Chondrocyte (in vitro differentiated cells): ENCODE results near the gene SEMA5A. TPM values are rescaled to one million over a fixed set of nuclear protein-coding genes. Genes with fewer than 3 reads are reported as not detected.
A peak's percentile ranks its signal among the peaks of the same experiment; 100 is the strongest.

ENCODE experiments used
- DNase-seq: peaks from one replicate; pipeline ENCODE4 v3.0.0; 2021; ENCODE audit warnings: mixed read lengths, low spot score
- H3K27ac Mint-ChIP-seq: one replicate; pipeline ENCODE4 v1.8.0; 2021; ENCODE audit warnings: mild to moderate bottlenecking, moderate library complexity, mixed read lengths; ENCODE audit not compliant: unreplicated experiment
- H3K27me3 Mint-ChIP-seq: 2 replicates; pipeline ENCODE4 v1.8.0; 2021; ENCODE audit warnings: low read depth, mixed read lengths
- H3K36me3 Mint-ChIP-seq: 2 replicates; pipeline ENCODE4 v1.8.0; 2021; ENCODE audit warnings: low read depth, mixed read lengths
- H3K4me1 Mint-ChIP-seq: 2 replicates; pipeline ENCODE4 v1.8.0; 2021; ENCODE audit warnings: low read depth, mild to moderate bottlenecking, mixed read lengths
- H3K4me3 Mint-ChIP-seq: one replicate; pipeline ENCODE4 v1.8.0; 2021; ENCODE audit warnings: mild to moderate bottlenecking, moderate library complexity, mixed read lengths; ENCODE audit not compliant: unreplicated experiment
- H3K9me3 Mint-ChIP-seq: 2 replicates; pipeline ENCODE4 v1.8.0; 2021; ENCODE audit warnings: low read depth, mixed read lengths
- total RNA-seq: library from RNA; stranded (reverse); gene quantifications from 3 replicates; pipeline ENCODE4 v1.2.1, GENCODE V29; 2021
- TF ChIP-seq, protein P1 (sequence below): fragments of 200-600 bp; sonication (generic); IDR thresholded peaks from 2 replicates; pipeline ENCODE4 v1.5.0; 2021; ENCODE audit warnings: antibody characterized with exemption, mild to moderate bottlenecking, moderate library complexity

The SEMA5A gene
- total RNA-seq, 1 donor from 2014 or later = 249 TPM

DNA sequence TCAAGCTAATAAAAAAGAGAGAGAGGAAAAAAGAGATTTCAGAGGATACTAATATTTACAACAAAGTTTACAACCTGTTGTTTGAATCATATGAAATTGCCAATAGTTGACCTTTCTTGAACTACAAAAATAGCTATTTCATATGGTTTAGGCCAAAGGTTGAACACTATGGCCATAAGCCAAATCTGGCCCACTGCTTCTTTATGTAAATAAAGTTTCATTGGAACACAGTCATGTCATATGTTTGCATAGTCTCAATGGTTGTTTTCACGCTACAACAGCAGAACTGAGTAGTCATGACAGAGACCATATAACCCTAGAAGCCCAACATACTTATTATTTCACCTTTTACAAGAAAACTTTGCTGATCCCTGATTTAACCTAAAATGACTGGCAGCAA lies 20.9 kb downstream of the SEMA5A start:
- H3K4me3 Mint-ChIP-seq = no peak overlapping the region
- TF ChIP-seq, protein P1, sequence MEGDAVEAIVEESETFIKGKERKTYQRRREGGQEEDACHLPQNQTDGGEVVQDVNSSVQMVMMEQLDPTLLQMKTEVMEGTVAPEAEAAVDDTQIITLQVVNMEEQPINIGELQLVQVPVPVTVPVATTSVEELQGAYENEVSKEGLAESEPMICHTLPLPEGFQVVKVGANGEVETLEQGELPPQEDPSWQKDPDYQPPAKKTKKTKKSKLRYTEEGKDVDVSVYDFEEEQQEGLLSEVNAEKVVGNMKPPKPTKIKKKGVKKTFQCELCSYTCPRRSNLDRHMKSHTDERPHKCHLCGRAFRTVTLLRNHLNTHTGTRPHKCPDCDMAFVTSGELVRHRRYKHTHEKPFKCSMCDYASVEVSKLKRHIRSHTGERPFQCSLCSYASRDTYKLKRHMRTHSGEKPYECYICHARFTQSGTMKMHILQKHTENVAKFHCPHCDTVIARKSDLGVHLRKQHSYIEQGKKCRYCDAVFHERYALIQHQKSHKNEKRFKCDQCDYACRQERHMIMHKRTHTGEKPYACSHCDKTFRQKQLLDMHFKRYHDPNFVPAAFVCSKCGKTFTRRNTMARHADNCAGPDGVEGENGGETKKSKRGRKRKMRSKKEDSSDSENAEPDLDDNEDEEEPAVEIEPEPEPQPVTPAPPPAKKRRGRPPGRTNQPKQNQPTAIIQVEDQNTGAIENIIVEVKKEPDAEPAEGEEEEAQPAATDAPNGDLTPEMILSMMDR = no peak
- H3K9me3 Mint-ChIP-seq = no peaks in the 10 kb centered on the region
- H3K27ac Mint-ChIP-seq = no peak overlapping the region
- no peak for DNase-seq
- H3K4me1 Mint-ChIP-seq = peaks cover 35% of the 10 kb centered on the region
- H3K27me3 Mint-ChIP-seq = no peaks in the 10 kb centered on the region
- peaks cover 17% of the 10 kb centered on the region for H3K36me3 Mint-ChIP-seq

DNA sequence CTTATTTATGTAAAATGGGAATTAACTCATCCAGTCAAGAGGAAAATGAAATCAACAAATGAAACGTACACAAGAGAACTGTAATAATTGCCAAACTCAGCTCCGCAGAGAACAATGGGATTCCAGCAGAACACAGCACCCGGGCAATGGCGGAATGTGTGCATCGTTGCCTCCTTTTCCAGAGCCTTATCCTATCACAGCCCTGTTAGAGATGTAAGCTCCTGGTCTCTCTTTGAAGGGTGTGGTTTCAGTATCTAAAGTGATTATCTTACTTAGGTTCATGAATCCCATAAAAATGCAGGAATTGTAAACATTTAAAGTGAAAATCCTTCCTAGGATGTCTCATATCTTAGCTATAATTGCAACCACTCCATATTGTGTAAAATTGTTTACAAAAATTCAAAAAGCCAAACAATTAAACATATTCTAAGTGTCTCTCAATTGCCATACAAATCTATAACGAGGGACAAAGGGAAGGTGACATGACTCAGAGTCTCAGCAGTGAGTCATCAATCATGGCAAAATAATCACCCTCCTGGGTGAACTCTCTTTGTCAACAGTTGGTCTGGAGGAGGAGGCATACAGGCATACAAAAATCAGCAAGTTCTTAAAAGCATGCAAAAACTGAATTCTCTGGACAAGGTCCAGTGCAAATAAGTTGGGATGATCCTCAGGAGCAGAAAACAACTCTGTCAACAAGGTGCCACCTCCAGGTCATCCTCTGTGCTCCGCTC lies 22.6 kb downstream of the SEMA5A start:
- H3K27me3 Mint-ChIP-seq = no peaks in the 10 kb centered on the region
- no peak for DNase-seq
- no peak overlapping the region for H3K27ac Mint-ChIP-seq

DNA sequence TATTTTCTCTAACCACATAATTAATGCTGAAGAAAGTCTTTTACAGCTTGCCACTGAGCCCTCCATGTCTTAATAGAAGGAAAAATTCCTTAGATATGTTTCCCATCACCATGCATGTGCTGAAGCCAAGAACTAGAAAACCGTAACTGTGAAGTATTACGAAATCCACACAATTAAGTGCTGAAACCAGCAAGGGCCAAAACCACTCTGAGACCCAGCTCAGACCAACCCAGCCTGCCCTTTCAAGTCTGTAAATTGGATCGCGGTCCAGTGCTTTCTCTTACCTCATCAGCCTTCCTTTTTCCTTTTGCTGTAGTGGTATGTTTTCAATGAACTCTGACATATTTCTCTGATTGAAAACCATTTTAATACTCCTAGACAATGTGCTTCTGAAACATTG lies 26.3 kb downstream of the SEMA5A start:
- peaks cover 18% of the 10 kb centered on the region for H3K36me3 Mint-ChIP-seq
- no peaks in the 10 kb centered on the region for H3K27me3 Mint-ChIP-seq
- peaks cover 46% of the 10 kb centered on the region for H3K4me1 Mint-ChIP-seq
- H3K4me3 Mint-ChIP-seq = no peak overlapping the region
- no peak for DNase-seq
- no peaks in the 10 kb centered on the region for H3K9me3 Mint-ChIP-seq
- TF ChIP-seq, protein P1 = no peak
- no peak overlapping the region for H3K27ac Mint-ChIP-seq

More for the DNA sequence above, 22.6 kb downstream of the SEMA5A start:
- H3K4me3 Mint-ChIP-seq = no peak overlapping the region
- peaks cover 51% of the 10 kb centered on the region for H3K4me1 Mint-ChIP-seq
- peaks cover 15% of the 10 kb centered on the region for H3K36me3 Mint-ChIP-seq
- TF ChIP-seq, protein P1 = no peak
- no peaks in the 10 kb centered on the region for H3K9me3 Mint-ChIP-seq

DNA sequence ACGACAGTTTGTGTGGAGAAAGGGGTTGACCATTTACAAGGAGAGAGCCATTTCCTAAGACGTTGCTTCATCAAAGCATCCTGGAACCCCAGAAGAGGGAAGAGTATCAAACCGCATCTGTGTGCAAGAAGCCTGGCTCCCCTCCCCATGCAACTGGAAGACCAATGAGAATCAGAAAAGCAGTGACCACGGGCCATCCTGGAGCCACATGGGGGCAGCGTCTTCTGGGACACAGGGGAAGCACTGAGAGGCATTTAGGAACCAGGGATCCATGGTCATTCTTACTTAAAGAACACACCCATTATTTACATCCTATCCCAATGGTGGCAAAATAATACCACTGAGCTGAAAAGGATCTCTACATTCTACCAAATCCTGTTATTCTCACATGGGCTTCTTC lies 29.3 kb downstream of the SEMA5A start:
- Mint-ChIP-seq H3K9me3 (no peaks in the 10 kb centered on the region), H3K27ac (no peak overlapping the region), H3K27me3 (no peaks in the 10 kb centered on the region), H3K4me3 (no peak overlapping the region), H3K36me3 (peaks cover 10% of the 10 kb centered on the region), H3K4me1 (peaks cover 49% of the 10 kb centered on the region)
- TF ChIP-seq, protein P1 = peak; percentile 21
- DNase-seq = no peak

DNA sequence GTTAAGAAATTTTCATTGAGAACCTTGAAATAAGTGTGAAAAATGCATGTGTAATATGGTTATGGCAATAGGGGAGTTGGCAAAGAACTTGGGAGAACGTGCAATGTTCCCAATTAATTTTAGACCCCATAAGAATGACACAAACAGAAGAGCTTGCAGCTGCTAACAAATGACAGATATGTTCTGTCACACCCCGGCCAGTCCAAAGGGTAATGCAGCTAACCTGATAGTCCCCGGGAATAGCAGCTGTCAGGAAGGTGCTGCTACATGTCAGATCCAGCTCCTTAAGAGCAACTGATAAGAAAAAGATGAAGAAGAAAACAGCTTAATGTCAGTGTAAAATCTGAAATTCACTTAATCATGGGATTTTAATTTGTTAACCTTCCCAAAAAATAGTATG lies 30.4 kb downstream of the SEMA5A start:
- H3K27ac Mint-ChIP-seq = no peak overlapping the region
- no peaks in the 10 kb centered on the region for H3K27me3 Mint-ChIP-seq
- TF ChIP-seq, protein P1 = no peak
- peaks cover 58% of the 10 kb centered on the region for H3K4me1 Mint-ChIP-seq
- no peak for DNase-seq
- H3K4me3 Mint-ChIP-seq = no peak overlapping the region
- H3K9me3 Mint-ChIP-seq = no peaks in the 10 kb centered on the region
- peaks cover 10% of the 10 kb centered on the region for H3K36me3 Mint-ChIP-seq
